ACC112 (cell line): ENCODE data around the gene NADK.

Experiments
- H2AFZ ChIP-seq: fragments of 200-600 bp; sonication (generic); one replicate; pipeline ENCODE4 v1.6.0; 2017; ENCODE audit warnings: antibody characterized with exemption, low read length; ENCODE audit not compliant: unreplicated experiment
- H3K27ac ChIP-seq: fragments of 200-600 bp; sonication (generic); 2 replicates; pipeline ENCODE4 v1.5.1; 2014; ENCODE audit warnings: low read depth, mild to moderate bottlenecking, antibody characterized with exemption, low read length, moderate library complexity
- H3K27me3 ChIP-seq: fragments of 200-600 bp; sonication (generic); 2 replicates; pipeline ENCODE4 v1.6.1; 2014; ENCODE audit warnings: mild to moderate bottlenecking, antibody characterized with exemption, low read length, moderate library complexity, mixed read lengths; ENCODE audit not compliant: insufficient read depth
- H3K36me3 ChIP-seq: fragments of 200-600 bp; sonication (generic); 2 replicates; pipeline ENCODE4 v1.6.1; 2016; ENCODE audit warnings: mild to moderate bottlenecking, antibody characterized with exemption, low read length, moderate library complexity, mixed read lengths; ENCODE audit not compliant: insufficient read depth
- H3K4me1 ChIP-seq: fragments of 200-600 bp; sonication (generic); one replicate; pipeline ENCODE4 v1.6.1; 2016; ENCODE audit warnings: low read length, mixed read lengths; ENCODE audit not compliant: insufficient read depth, unreplicated experiment, control insufficient read depth
- H3K4me3 ChIP-seq: fragments of 200-600 bp; sonication (generic); 2 replicates; pipeline ENCODE4 v1.5.1; 2014; ENCODE audit warnings: mild to moderate bottlenecking, low read depth, low read length
- H3K79me2 ChIP-seq: fragments of 200-600 bp; sonication (generic); one replicate; pipeline ENCODE4 v1.6.0; 2016; ENCODE audit warnings: low read length; ENCODE audit not compliant: control insufficient read depth, unreplicated experiment, insufficient read depth

Gene NADK

DNA sequence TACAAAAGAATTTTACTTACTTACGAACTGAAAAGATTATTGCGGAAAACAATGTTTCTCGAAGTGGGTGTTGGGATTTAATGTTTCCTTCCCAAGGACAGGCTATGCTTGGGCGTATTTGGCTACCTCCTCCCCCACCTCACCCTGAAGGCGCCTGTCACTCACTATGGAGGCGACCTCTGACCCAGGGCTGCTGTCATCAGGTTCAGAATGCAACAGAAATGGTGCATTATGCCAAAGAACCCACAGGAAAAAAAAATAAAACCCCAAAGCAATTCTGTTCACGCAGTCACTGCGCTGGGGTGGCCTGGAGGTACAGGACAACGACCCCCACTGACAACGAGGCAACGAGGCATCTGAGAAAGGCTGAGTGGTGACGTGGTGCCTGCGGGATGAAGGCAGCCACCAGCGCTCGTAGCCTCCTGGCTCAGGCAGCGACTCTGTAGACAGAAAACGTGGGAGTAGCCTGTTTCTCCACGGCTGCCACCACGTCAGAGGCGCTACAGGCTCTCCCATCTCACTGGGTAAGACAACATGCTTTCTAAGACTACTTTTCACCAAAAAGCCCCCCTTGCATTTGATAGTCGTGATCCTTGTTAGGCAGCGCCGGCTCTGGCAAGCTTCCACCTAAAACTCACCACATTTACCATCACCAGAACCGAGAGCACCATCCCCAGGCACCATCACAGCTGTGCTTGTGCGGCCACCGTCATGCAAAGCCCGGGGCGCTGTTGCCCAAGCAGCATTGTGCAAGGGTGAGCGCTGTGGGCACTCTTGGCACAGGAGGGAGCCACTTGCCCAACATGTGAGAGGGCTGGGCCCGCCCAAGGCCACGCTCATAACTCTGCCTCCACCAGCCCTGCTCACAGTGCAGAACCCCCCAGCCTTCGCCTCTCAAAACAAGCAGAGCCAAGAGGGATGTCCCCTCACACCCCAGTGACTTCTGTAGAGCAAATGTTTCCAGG, 14.3 kb downstream of the NADK start:
- Histone ChIP-seq H3K79me2 (peaks cover 58% of the 10 kb centered on the region), H3K27me3 (no peaks in the 10 kb centered on the region), H3K4me1 (no peaks in the 10 kb centered on the region), H2AFZ (no peak overlapping the region), H3K36me3 (peaks cover 8% of the 10 kb centered on the region; the same call in 1 of the 2 replicates), H3K4me3 (no peak overlapping the region), H3K27ac (no peak overlapping the region)

DNA sequence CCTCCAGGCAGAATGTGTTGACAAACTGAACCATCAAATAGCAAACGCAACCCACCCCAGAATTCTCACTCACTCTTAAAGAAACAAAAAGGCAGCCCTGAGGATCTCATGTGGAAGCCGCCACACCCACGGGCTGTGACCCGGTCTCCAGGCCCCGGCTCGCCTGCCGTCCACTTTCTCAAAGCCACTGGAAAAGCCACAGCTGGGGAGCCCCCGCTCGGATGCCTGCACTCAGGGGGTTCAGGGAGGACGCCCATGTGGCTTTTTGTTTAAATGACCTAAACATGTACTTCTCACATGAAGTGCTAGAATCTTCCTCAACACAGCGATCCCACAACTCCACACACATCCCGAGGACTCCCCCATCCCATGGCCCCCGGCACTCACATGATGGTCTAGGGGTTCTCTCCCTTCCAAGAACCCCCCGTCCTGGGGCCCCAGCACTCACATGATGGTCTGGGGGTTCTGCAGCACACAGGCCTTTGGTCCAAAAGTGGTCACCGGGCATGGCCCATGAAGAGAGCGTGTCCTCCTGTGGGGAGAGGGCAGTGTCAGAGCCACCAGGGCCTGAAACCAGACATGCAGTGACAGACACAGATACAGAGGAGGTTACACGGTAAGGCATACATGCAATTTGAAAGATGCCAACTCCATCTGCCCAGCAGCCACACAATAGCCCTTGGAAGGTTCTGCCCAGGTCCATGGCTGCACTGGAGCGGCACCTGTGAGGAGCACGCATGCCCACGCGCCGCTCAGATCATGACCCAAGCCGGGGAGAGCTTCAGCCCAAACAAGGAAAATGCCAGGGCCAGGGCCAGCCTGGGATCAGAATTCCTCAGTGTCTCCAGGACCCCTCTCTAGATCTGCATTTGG, 16.5 kb downstream of the NADK start:
- no peak overlapping the region for H3K27ac ChIP-seq
- no peak overlapping the region for H3K4me3 ChIP-seq
- peaks cover 43% of the 10 kb centered on the region for H3K79me2 ChIP-seq
- H2AFZ ChIP-seq, result no peak overlapping the region
- no peaks in the 10 kb centered on the region for H3K27me3 ChIP-seq
- no peaks in the 10 kb centered on the region for H3K4me1 ChIP-seq
- H3K36me3 ChIP-seq, result no peaks in the 10 kb centered on the region

DNA sequence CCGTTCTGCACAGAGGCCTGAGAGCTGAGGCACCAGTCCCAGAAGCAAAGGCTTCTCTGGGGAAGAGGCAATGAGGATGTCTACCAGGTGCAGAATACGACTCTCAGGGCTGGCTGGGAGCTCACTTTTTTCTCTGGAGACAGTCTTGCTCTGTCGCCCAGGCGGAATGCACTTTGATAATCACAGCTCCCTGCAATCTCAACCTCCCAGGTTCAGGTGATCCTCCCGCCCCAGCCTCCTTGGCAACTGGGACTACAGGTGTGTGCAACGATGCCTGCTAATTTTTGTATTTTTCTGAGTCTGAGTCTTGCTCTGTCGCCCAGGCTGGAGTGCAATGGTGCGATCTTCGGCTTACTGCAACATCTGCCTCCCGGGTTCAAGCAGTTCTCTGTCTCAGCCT, 17.6 kb downstream of the NADK start:
- no peaks in the 10 kb centered on the region for H3K27me3 ChIP-seq
- H3K4me1 ChIP-seq, result no peaks in the 10 kb centered on the region
- H3K4me3 ChIP-seq, result no peak overlapping the region
- H3K36me3 ChIP-seq, result no peaks in the 10 kb centered on the region
- peaks cover 36% of the 10 kb centered on the region for H3K79me2 ChIP-seq
- H2AFZ ChIP-seq, result no peak overlapping the region
- H3K27ac ChIP-seq, result no peak overlapping the region

DNA sequence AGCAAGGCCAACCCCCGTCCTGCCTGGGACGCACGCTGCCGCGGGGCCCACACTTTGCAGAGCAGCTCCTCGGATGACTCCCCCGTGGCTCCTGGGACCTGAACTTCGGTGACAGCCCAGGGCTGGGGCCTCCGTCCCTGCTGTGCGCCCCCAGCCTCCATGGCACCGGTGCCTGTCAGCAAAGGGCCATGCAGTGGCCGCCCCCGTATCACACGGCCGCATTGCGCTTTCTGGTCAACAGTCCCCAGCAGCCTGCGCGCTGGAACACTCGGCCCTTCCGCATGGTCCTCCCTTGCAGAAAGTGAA, 18.0 kb downstream of the NADK start:
- Histone ChIP-seq H3K36me3 (no peaks in the 10 kb centered on the region), H3K4me3 (no peak overlapping the region), H2AFZ (no peak overlapping the region), H3K79me2 (peaks cover 32% of the 10 kb centered on the region), H3K27me3 (no peaks in the 10 kb centered on the region), H3K27ac (no peak overlapping the region), H3K4me1 (no peaks in the 10 kb centered on the region)

DNA sequence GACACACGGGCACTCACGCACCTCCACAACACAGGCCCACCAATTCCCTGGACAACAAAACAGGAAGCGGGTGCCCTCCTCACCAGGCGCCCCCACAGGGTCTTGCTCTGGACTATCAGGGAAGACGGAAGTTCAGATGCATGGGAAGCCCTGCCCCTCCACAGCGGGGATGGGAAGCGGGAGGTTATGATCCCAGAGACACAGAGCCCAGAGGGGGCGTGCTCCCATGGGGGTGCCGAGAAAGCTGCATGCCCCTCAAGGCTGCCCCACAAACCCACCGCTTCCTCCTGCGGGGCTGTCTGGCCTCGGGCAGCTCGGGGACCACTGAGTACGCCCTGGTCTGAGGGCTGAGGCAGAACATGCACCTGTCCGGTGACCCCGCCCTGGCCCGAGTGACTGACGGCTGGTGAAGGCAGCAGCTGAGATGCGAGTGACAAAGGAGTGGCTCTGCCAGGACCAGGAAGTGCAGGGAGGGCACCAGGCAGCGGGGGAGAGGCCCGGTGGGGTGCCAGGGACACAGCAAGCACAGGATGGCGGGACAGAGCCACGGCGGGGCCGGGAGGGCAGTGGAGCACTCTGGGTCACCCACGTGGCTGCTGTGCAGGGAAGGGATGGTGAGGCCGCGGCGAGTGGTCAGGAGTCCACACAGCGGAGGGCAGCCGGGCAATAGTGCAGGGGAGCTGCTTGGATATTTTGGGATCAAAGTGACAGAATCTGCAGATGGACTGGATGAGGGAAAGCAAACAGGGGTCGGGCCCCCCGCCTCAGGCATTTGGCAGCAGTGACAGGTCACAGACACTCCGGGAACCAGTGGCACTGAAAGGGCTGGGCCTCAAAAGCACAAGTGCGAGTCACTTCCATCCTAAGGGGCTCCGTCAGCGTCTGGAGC, 18.6 kb downstream of the NADK start:
- no peaks in the 10 kb centered on the region for H3K4me1 ChIP-seq
- peaks cover 28% of the 10 kb centered on the region for H3K79me2 ChIP-seq
- H3K36me3 ChIP-seq, result no peaks in the 10 kb centered on the region
- no peak overlapping the region for H3K4me3 ChIP-seq
- H2AFZ ChIP-seq, result no peak overlapping the region
- H3K27ac ChIP-seq, result no peak overlapping the region
- H3K27me3 ChIP-seq, result no peaks in the 10 kb centered on the region

DNA sequence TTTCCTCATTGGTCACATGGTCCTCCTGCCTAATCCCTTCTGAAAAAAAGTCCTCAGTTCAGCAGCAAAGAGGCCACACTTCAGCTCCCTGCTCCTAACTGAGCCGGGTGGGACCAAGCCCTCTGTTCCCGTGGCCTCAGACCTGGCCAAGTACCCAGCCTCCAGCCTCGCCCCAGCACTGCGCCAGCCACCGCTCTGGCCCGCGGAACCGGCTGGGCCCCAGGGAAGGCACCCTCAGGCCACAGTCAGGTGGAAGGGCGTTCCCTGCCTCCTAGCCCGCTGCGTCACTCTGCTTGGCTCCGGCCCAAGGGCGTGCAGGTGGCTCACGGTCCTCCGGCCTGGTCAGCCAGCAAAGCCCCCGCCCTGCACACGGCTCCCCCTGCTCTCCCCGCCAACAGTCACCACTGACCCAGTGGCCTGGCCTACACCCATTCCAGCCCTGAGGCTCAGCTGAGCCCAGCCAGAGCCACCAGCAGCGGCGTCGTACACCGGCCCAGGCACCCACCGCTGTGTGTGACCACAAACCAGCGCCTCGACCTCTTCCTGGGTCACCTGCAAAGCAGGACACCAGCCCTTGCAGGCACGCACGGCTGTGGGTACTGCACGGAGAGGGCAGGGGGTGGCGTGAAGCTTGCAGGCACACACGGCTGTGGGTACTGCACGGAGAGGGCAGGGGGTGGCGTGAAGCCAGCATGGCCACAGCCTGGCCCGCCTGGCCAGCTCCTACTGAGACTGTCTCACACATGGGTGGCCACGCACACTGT, 19.4 kb downstream of the NADK start:
- peaks cover 21% of the 10 kb centered on the region for H3K79me2 ChIP-seq
- H3K27ac ChIP-seq, result no peak overlapping the region
- no peaks in the 10 kb centered on the region for H3K36me3 ChIP-seq
- no peaks in the 10 kb centered on the region for H3K4me1 ChIP-seq
- H3K27me3 ChIP-seq, result no peaks in the 10 kb centered on the region
- no peak overlapping the region for H3K4me3 ChIP-seq
- H2AFZ ChIP-seq, result no peak overlapping the region

GRCh38 chr1:1758059-1758621, 20.1 kb downstream of the NADK start:
- Histone ChIP-seq H3K27ac (no peak overlapping the region), H3K4me1 (no peaks in the 10 kb centered on the region), H3K36me3 (no peaks in the 10 kb centered on the region), H2AFZ (no peak overlapping the region), H3K79me2 (peaks cover 18% of the 10 kb centered on the region), H3K4me3 (no peak overlapping the region), H3K27me3 (no peaks in the 10 kb centered on the region)

GRCh38 chr1:1757422-1758058, 20.7 kb downstream of the NADK start:
- Histone ChIP-seq H3K4me3 (no peak overlapping the region), H3K4me1 (no peaks in the 10 kb centered on the region), H3K27me3 (no peaks in the 10 kb centered on the region), H2AFZ (no peak overlapping the region), H3K36me3 (no peaks in the 10 kb centered on the region), H3K27ac (no peak overlapping the region), H3K79me2 (peaks cover 18% of the 10 kb centered on the region)

DNA sequence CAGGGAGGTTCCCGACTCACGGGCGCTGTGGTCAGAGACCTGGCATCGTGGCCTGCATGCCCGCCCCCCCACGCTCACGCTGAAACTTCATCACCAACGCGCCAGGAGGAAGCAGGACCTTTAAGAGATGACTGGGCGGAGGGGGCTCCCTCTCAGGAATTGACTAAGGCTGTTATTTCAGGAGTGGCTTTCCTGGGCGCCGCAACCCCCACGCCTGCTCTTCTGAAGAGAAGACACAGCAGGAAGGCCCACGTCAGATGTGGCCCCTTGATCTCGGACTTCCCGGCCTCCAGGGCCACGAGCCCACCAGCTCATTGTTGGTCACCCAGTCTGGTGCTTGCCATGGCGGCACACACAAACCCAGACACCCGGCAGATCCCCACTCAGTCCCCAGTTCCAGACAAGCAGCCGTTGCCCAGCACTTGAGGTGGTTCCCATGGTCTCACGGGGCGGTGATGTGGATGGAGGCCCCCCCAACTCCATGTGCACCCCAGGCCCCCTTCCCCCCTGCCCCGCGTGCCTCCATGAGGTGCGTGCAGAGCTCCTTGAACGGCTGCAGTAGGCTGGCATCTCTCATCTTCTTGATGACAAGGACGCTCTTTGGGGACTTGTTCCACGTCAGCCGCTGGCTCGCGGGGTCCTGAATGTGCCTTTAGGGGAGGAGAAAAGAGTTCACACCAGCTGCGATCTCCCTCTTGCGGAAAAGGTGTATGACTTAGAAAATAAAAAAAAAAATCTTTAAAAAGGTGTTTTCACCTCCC, 21.4 kb downstream of the NADK start:
- Histone ChIP-seq H2AFZ (no peak overlapping the region), H3K27me3 (no peaks in the 10 kb centered on the region), H3K4me3 (no peak overlapping the region), H3K27ac (no peak overlapping the region), H3K4me1 (no peaks in the 10 kb centered on the region), H3K79me2 (peaks cover 14% of the 10 kb centered on the region), H3K36me3 (no peaks in the 10 kb centered on the region)
